GM12872 (cell line): ENCODE data around the gene DLEC1.

Source experiments
- CTCF ChIP-seq: IDR thresholded peaks from 3 replicates; pipeline ENCODE4 v1.5.1; 2011; ENCODE audit warnings: low read depth, mild to moderate bottlenecking, low read length, moderate library complexity; ENCODE audit not compliant: insufficient read depth

DLEC1 gene

GRCh38 chr3:38148311-38148882, 109.4 kb downstream of the DLEC1 start:
- TF ChIP-seq CTCF, result no peak

- TF ChIP-seq CTCF, result no peak
Measured at GRCh38 chr3:38149708-38150107, 110.7 kb downstream of the DLEC1 start.

GRCh38 chr3:38150780-38151528, 111.9 kb downstream of the DLEC1 start:
- TF ChIP-seq CTCF, result peak; percentile 31; the same call in 1 of the 3 replicates

- no peak for TF ChIP-seq CTCF
Measured at GRCh38 chr3:38151667-38152265, 112.8 kb downstream of the DLEC1 start.

- TF ChIP-seq CTCF, result no peak
Measured at GRCh38 chr3:38152609-38153008, 113.6 kb downstream of the DLEC1 start.

GRCh38 chr3:38153221-38153620, 114.2 kb downstream of the DLEC1 start:
- no peak for TF ChIP-seq CTCF

GRCh38 chr3:38154033-38154494, 115.1 kb downstream of the DLEC1 start:
- no peak for TF ChIP-seq CTCF
